Psoas muscle (tissue), 8 donors: ENCODE data around the gene APRT. TPM values are rescaled to one million over a fixed set of nuclear protein-coding genes. Genes with fewer than 3 reads are reported as not detected.

Experiments used
- ATAC-seq, 4 donors: fragments of 200-7000 bp; cut with Tn5 transposase; one replicate each; pipeline ENCODE4 v1.9.1; 2020; ENCODE audit warnings: moderate library complexity in 3 of 4, mild to moderate bottlenecking in 2 of 4
- DNase-seq, 2 donors: peaks; one replicate each; pipeline ENCODE4 v3.0.0-alpha.2; 2020
- H3K27ac ChIP-seq: fragments of 200-600 bp; one replicate; pipeline ENCODE4 v1.8.0; 2022
- H3K27me3 ChIP-seq, 3 donors: fragments of 200-600 bp in 1 of 3; one replicate each; pipeline versions ENCODE4 v1.6.1 to v1.8.0; 2013 to 2022; ENCODE audit warnings: low read length in 2 of 3, mild to moderate bottlenecking in 2 of 3, moderate library complexity in 1 of 3; ENCODE audit not compliant: insufficient read depth in 3 of 3
- H3K36me3 ChIP-seq, 2 donors: fragments of 200-600 bp in 1 of 2; one replicate each; pipeline versions ENCODE4 v1.6.1 to v1.8.0; 2013 to 2022; ENCODE audit warnings: low read depth in 1 of 2, mild to moderate bottlenecking in 1 of 2, moderate library complexity in 1 of 2; ENCODE audit not compliant: insufficient read depth in 1 of 2
- H3K4me1 ChIP-seq: fragments of 200-600 bp; one replicate; pipeline ENCODE4 v1.8.0; 2022
- H3K4me3 ChIP-seq: fragments of 200-600 bp; one replicate; pipeline ENCODE4 v1.8.0; 2022; ENCODE audit warnings: mild to moderate bottlenecking
- H3K9me3 ChIP-seq: fragments of 200-600 bp; one replicate; pipeline ENCODE4 v1.8.0; 2022
- WGBS, 3 donors: extraction: QIAGEN DNeasy Blood & Tissue Kit; methylation state at CpG; one replicate each; pipeline versions ENCODE4 v1.1.6 to v1.1.7; 2013; 5-methylcytosine and 5-hydroxymethylcytosine counted together
- intact Hi-C, 2 donors: fragments of 100-400 bp; cut with DNase I; formaldehyde crosslinking; loops; one replicate each; pipeline versions ENCODE4 v1.11.0 to v1.14.2; 2022
- polyA plus RNA-seq, 3 donors: library from polyadenylated mRNA; stranded (reverse); fragments of 200-250 nt; gene quantifications; one replicate each; pipeline ENCODE4 v1.2.3, GENCODE V29; 2013
- total RNA-seq, 4 donors: library from RNA; stranded (reverse); fragmentation: NEBNext Ultra II Directional in 2 of 4; extraction: Animal tissue kit (Norgen Biotek cat#: 25700) in 2 of 4; gene quantifications; one replicate each; pipeline versions ENCODE4 v1.2.1 to v1.2.4, GENCODE V29; 2021 to 2023
- TF ChIP-seq, protein P1 (sequence below): fragments of 200-600 bp; IDR thresholded peaks from one replicate; pipeline ENCODE4 v1.8.0; 2022; ENCODE audit warnings: antibody characterized with exemption
- donor health status: healthy with polysubstance abuse.
- donor health status: DM: no; HTN: no; CAD: no; lungs with moderate emphysema.
- donor health status: Bipolar disorder and iron deficiency.
- donor health status: healthy.
- donor health status: DM: yes; HTN: yes; CAD: no.
- donor health status: DM: no; HTN: no; CAD: no.
- donor health status: DM: no; HTN: no; CAD: no.
- donor health status: DM: yes; HTN: yes; CAD: no.

Gene APRT
- total and polyA plus RNA-seq, 7 donors: 32.8 to 165 (median 61.5) TPM

- whole genome bisulfite sequencing, 3 donors: 61 to 74% (median 71%) methylated on average over 12 of the region's 12 CpGs
- H3K27ac ChIP-seq: no peak overlapping the region
Measured at GRCh38 chr16:88767546-88768070, 44.1 kb downstream of the APRT start.

DNA sequence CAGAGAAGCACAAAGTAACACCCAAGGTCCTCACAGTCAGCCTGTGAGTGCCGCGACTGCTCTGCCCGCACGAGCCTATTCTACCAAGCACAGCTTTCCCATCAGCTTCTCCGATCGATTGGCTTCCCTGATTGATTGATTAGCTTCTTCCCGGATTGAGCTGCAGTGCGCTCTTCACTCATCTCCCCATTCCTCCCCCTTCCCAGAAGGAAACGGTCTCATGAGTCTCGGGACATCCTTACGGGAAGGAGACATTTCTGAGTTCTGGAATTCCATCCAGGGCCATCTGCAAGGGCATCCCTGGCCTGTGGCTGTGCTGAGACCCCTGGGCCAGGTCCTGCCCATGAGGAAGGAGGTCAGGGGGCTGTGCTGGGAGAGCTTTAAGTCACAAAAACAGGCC is 44.8 kb downstream of the APRT start:
- H3K36me3 ChIP-seq: no peaks in the 10 kb centered on the region
- peaks cover 10% of the 10 kb centered on the region for H3K4me1 ChIP-seq
- H3K27ac ChIP-seq: no peak overlapping the region
- no peak for DNase-seq
- peaks cover 0 to 26% (median 6%) of the 10 kb centered on the region in 3 donors for H3K27me3 ChIP-seq
- intact Hi-C loops: no loop called here
- H3K9me3 ChIP-seq: no peaks in the 10 kb centered on the region
- TF ChIP-seq, protein P1, sequence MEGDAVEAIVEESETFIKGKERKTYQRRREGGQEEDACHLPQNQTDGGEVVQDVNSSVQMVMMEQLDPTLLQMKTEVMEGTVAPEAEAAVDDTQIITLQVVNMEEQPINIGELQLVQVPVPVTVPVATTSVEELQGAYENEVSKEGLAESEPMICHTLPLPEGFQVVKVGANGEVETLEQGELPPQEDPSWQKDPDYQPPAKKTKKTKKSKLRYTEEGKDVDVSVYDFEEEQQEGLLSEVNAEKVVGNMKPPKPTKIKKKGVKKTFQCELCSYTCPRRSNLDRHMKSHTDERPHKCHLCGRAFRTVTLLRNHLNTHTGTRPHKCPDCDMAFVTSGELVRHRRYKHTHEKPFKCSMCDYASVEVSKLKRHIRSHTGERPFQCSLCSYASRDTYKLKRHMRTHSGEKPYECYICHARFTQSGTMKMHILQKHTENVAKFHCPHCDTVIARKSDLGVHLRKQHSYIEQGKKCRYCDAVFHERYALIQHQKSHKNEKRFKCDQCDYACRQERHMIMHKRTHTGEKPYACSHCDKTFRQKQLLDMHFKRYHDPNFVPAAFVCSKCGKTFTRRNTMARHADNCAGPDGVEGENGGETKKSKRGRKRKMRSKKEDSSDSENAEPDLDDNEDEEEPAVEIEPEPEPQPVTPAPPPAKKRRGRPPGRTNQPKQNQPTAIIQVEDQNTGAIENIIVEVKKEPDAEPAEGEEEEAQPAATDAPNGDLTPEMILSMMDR: no peak
- H3K4me3 ChIP-seq: no peak overlapping the region
- ATAC-seq: no peak
- 79 to 87% (median 84%) methylated on average over 11 of the region's 11 CpGs for WGBS, 3 donors

More at GRCh38 chr16:88767546-88768070, 44.1 kb downstream of the APRT start:
- Histone ChIP-seq H3K27me3 (peaks cover 0 to 26% (median 6%) of the 10 kb centered on the region in 3 donors), H3K4me1 (peaks cover 10% of the 10 kb centered on the region), H3K9me3 (no peaks in the 10 kb centered on the region), H3K36me3 (no peaks in the 10 kb centered on the region), H3K4me3 (no peak overlapping the region)
- intact Hi-C loops: no loop called here
- no peak for ATAC-seq
- TF ChIP-seq, protein P1: no peak
- DNase-seq: no peak

DNA sequence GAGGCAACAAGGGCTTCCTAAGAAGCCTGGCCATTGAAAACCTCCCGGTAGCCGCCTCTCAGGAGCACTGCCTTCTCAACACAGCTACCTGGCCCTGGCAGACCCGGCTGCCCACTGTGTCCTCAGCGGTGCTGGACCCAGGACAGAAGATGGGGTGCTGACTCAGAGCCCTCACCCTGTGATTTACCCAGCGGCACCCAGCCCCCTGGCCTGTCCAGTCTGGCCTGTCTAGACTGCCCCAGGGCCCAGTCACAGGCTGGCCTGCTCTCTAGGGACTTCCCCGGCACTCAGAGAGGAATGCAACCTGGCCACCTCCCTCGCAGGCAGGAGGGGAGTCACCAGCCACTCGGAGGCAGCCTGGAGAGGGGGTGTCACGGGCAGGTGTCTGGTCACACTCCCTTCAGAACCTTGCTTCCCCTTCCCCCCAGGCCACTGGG is 46.8 kb downstream of the APRT start:
- Histone ChIP-seq H3K4me1 (no peaks in the 10 kb centered on the region), H3K27me3 (peaks cover 0 to 14% (median 3%) of the 10 kb centered on the region in 3 donors)
- intact Hi-C loops: no loop called here

DNA sequence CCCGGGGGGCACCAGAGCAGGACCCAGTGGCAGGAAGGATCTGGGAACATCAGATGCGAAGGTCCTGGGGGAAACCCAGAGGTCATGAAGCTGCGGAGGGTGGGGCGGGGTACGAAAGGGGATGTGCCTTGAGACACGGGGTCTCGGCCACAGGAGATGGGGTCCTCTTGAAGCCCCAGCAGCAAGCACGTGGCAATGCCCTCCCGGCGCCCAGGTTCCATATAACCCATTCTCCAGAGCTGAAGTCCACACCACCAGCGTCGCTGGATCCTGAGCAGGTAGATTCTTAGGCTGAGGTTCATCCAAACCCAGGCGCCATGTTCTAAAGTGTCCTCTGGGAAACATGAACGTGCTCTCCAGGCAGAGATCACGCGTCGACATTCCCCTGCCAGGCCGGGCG is 47.6 kb downstream of the APRT start:
- no peak for DNase-seq
- no peak overlapping the region for H3K27ac ChIP-seq
- intact Hi-C loops: no loop called here
- H3K27me3 ChIP-seq: peaks cover 0 to 6% (median 6%) of the 10 kb centered on the region in 3 donors
- TF ChIP-seq, protein P1: no peak
- ATAC-seq: no peak
- H3K4me3 ChIP-seq: no peak overlapping the region
- H3K36me3 ChIP-seq: no peaks in the 10 kb centered on the region
- 91 to 95% (median 92%) methylated on average over 19 of the region's 19 CpGs for WGBS, 3 donors
- H3K9me3 ChIP-seq: no peaks in the 10 kb centered on the region
- no peaks in the 10 kb centered on the region for H3K4me1 ChIP-seq

More for the DNA sequence above, 46.8 kb downstream of the APRT start:
- DNase-seq: no peak
- no peak overlapping the region for H3K27ac ChIP-seq
- TF ChIP-seq, protein P1: no peak
- H3K9me3 ChIP-seq: no peaks in the 10 kb centered on the region
- WGBS, 3 donors: 77 to 87% (median 77%) methylated on average over 9 of the region's 9 CpGs
- ATAC-seq: no peak
- H3K36me3 ChIP-seq: no peaks in the 10 kb centered on the region
- H3K4me3 ChIP-seq: no peak overlapping the region
